Measurements from ENCODE around the gene ADAM12.
"Not testable (repeated sequence)": the region's sequence is repeated elsewhere in the genome, so short reads cannot be mapped to it uniquely, and the experiment has no call there.

Gene ADAM12

GRCh38 chr10:126259760-126260479 is 128.4 kb downstream of the ADAM12 start:
- DNase-seq: no peak

- DNase-seq: no peak
These were observed 131.4 kb downstream of the ADAM12 start for GRCh38 chr10:126256864-126257263.

- no peak for DNase-seq
These were observed 133.0 kb downstream of the ADAM12 start for GRCh38 chr10:126255313-126255712.

- no peak for DNase-seq
These were observed 134.7 kb downstream of the ADAM12 start for GRCh38 chr10:126253611-126253998.

GRCh38 chr10:126252884-126253610 is 135.2 kb downstream of the ADAM12 start:
- no peak for DNase-seq

GRCh38 chr10:126251778-126252407 is 136.4 kb downstream of the ADAM12 start:
- DNase-seq: no peak

GRCh38 chr10:126250527-126251310 is 137.6 kb downstream of the ADAM12 start:
- no peak for DNase-seq

GRCh38 chr10:126250045-126250444 is 138.2 kb downstream of the ADAM12 start:
- no peak for DNase-seq

- DNase-seq: no peak
These were observed 140.8 kb downstream of the ADAM12 start for GRCh38 chr10:126247446-126247975.

GRCh38 chr10:126246396-126246795 is 141.9 kb downstream of the ADAM12 start:
- not testable (repeated sequence) for DNase-seq

- DNase-seq: no peak
These were observed 142.8 kb downstream of the ADAM12 start for GRCh38 chr10:126245501-126245900.

- no peak for DNase-seq
These were observed 144.3 kb downstream of the ADAM12 start for GRCh38 chr10:126243971-126244370.

- DNase-seq: no peak
These were observed 145.0 kb downstream of the ADAM12 start for GRCh38 chr10:126243306-126243705.

- DNase-seq: no peak
These were observed 145.6 kb downstream of the ADAM12 start for GRCh38 chr10:126242397-126243260.

GRCh38 chr10:126240483-126240882 is 147.8 kb downstream of the ADAM12 start:
- no peak for DNase-seq

- no peak for DNase-seq
These were observed 148.4 kb downstream of the ADAM12 start for GRCh38 chr10:126239844-126240243.

- no peak for DNase-seq
These were observed 152.1 kb downstream of the ADAM12 start for GRCh38 chr10:126235979-126236851.

- no peak for DNase-seq
These were observed 152.9 kb downstream of the ADAM12 start for GRCh38 chr10:126235091-126235978.

- DNase-seq: no peak
These were observed 153.6 kb downstream of the ADAM12 start for GRCh38 chr10:126234630-126235029.

Data from stimulated activated CD4-positive, alpha-beta T cell treated with anti-CD3 and anti-CD28 coated beads, Interleukin-2, amount 100 ng/mL, for 48 hours (primary cell).